ENCODE measurements around the gene SLC35F5.
"Not testable (repeated sequence)": the region's sequence is repeated elsewhere in the genome, so short reads cannot be mapped to it uniquely, and the experiment has no call there.

SLC35F5 gene, protein sequence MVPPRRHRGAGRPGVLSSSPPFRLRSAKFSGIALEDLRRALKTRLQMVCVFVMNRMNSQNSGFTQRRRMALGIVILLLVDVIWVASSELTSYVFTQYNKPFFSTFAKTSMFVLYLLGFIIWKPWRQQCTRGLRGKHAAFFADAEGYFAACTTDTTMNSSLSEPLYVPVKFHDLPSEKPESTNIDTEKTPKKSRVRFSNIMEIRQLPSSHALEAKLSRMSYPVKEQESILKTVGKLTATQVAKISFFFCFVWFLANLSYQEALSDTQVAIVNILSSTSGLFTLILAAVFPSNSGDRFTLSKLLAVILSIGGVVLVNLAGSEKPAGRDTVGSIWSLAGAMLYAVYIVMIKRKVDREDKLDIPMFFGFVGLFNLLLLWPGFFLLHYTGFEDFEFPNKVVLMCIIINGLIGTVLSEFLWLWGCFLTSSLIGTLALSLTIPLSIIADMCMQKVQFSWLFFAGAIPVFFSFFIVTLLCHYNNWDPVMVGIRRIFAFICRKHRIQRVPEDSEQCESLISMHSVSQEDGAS

DNA sequence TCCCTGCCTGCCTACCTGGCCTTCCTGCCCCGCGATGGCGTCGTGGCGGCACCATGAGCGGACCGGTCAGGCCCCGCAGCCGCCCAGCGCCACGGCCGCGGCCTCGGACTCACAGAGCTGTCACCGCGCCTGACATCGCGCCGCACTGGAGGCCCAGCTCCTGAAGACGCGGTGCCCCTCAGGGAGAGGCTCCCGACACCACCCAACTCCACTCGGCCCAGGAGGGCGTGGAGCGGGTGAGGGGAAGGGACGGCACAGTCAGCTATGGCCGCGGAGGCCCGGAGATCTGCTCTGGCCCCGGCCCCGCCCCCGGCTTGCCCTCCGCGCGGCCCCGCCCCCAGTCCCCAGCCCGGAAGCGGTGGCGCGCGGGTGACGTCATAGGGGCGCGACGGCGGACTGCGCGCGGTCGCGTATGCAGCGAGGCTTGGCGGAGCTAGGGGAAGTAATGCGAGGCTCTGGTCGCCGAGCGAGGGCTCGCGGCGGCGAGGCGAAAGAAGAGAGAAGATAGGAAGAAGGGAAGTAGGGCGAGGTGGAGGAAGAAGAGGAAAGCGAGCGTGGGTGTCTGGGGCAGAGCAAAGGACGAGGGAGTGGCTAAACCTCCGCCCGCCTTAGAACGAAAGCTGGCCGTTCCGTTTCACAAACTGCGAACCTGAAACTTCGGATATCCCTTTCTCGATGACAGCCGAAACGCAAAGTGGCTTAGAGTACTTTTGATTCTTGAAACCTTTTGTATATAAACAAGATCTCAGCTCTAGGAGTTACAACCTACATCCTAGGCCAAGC, at the start of gene SLC35F5:
Gene SLC35F5 (minus strand): TSS at position 288 of the 783 bp plus-strand sequence. CDS start 233 bp downstream, at position 55.
- peak; percentile 93 for DNase-seq

- DNase-seq: no peak
Observed at GRCh38 chr2:113799375-113799774, 42.9 kb upstream of the SLC35F5 start.

GRCh38 chr2:113797237-113797636, 40.8 kb upstream of the SLC35F5 start:
- DNase-seq: no peak

DNA sequence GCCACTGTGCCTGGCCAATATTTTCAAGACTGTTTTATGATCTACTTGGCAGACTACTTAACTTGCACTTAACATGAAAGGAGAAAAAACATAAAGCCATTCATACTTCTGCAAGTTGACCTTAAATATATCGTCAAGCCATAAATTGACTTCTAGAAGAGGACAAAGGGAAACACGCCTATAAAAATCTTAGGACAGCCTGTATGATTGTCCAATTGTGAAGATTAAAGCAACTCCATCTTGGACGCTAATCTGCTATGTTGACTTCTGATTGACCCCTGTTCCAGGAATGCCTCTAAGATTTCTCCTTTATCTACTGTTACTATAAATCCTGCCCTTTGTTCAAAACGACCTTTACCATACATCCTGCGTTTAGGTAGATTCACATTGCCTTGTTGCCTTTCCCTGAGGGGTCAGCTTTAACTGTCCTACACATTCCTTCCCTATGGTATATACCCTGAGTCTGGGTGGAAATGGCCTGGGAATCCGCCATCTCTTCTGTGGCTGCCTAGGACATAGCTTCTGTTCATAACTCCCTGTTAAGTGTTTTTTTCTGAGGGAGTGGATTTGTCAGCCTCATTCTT, 40.2 kb upstream of the SLC35F5 start:
- DNase-seq: no peak

GRCh38 chr2:113795405-113795920, 39.0 kb upstream of the SLC35F5 start:
- DNase-seq: no peak

- DNase-seq: no peak
Observed at GRCh38 chr2:113791697-113792590, 35.5 kb upstream of the SLC35F5 start.

- DNase-seq: no peak
Observed at GRCh38 chr2:113784823-113785744, 28.6 kb upstream of the SLC35F5 start.

DNA sequence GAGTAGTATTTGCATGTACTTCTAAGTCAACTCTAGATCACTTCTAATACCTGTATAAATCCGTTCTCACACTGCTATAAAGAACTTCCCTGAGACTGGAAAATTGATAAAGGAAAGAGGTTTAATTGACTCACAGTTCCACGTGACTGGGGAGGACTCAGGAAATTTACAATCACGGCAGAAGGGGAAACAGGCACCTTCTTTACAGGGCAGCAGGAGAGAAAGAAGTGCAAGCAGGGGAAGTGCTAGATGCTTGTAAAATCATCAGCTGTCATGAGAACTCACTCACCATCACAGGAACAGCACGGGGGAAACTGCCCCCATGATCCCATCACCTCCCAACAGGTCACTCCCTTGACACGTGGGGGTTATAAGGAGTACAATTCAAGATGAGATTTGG, 24.0 kb upstream of the SLC35F5 start:
- no peak for DNase-seq

DNA sequence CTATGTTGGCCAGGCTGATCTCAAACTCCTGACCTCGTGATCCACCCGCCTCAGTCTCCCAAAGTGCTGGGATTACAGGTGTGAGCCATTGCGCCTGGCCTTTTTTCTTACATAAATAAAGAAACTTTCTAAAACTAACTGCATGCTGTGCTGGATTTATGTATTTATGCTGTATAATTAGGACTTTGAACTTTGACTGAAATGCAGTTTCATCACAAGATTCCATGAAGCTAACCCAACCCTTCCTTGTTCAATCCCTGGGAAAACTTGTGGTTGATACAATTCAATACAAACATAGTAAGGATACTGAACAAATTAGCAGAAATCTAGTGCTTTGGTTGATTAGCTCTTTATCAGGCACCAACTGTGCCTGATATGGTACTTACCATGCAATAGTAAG, 20.9 kb upstream of the SLC35F5 start:
- no peak for DNase-seq

GRCh38 chr2:113776949-113777348, 20.5 kb upstream of the SLC35F5 start:
- no peak for DNase-seq

DNA sequence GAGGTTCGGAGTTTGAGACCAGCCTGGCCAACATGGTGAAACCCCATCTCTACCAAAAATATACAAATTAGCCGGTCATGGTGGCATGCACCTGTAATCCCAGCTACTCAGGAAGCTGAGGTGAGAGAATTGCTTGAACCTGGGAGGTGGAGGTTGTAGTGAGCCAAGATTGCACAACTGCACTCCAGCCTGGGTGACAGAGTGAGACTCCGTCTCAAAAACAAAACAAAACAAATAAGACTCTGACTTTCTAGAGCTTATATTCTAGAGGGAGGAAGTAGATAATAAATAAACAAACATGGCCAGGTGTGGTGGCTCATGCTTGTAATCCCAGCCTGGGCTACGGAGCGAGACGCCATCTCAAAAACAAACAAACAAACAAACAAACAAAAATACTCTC, 18.2 kb upstream of the SLC35F5 start:
- not testable (repeated sequence) for DNase-seq

- no peak for DNase-seq
Observed at GRCh38 chr2:113770929-113771328, 14.5 kb upstream of the SLC35F5 start.

- DNase-seq: no peak
Observed at GRCh38 chr2:113769555-113769954, 13.1 kb upstream of the SLC35F5 start.

- no peak for DNase-seq
Observed at GRCh38 chr2:113768770-113769169, 12.3 kb upstream of the SLC35F5 start.

GRCh38 chr2:113767811-113768460, 11.5 kb upstream of the SLC35F5 start:
- DNase-seq: no peak

DNA sequence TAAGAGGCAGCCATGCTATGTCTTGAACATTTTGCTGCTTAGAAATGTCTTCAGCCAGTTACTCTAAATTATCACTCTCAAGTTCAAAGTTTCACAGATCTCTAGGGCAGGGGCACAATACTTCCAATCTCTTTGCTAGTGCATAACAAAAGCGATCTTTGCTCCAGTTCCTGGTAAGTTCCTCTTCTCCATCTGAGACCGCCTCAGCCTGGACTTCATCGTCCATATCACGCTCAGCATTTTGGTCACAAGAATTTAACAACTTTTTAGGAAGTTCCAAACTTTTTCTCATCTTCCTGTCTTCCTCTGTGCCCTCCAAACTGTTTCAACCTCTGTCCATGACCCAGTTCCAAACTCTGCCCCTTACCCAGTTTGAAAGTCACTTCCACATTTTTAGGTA, 8.8 kb upstream of the SLC35F5 start:
- DNase-seq: no peak

DNA sequence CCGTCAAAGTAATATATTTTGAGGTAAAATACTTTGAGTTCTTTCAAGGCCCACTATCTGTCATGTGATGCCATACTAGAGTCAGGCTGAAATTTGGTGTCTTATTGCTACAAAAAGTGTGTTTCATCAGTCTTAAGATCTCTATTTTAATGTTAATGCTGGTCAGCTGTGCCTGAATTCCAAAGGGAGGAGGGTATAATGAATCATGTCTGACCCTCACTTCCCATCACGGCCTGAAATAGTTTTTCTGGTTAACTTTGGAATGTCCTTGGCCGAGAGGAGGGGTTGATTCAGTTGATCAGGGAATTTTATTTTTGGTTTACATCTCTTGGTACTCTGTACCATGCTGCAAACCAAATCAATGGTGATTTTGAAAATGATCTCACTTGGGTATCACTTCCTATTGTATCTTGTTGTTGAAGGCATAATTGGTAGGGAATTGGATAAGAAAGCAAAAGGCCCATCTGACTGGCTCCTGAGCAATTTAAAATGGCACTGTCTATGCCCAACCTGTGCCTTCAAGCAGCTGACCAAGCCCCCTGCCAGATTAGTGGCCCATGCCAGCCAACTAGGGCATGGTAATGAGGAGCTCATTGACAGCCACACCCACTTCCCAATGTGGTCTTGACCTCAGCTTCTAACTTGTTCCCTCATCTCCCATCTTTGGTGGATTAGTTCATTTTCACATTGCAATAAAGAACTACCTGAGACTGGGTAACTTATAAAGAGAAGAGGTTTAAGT, 6.1 kb upstream of the SLC35F5 start:
- DNase-seq: no peak

DNA sequence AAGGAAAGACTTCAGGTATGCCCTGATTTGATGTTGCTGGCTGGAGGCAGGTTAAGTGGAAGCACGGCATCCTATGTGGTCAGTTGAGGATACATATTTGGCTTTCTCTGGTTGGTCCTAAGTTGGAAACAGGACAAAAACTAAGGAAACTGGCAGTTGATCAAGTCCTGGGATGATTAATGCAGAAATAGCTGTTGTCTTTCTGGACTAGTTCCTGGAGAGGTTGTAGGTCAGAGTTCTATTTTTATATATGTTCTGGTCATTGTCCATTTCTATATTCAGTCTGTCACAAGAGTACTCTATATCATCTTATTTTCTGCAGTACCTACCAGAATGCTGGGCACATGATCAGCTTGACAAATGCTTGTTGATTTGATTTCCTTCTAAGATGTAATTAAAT, 4.0 kb upstream of the SLC35F5 start:
- DNase-seq: no peak

DNA sequence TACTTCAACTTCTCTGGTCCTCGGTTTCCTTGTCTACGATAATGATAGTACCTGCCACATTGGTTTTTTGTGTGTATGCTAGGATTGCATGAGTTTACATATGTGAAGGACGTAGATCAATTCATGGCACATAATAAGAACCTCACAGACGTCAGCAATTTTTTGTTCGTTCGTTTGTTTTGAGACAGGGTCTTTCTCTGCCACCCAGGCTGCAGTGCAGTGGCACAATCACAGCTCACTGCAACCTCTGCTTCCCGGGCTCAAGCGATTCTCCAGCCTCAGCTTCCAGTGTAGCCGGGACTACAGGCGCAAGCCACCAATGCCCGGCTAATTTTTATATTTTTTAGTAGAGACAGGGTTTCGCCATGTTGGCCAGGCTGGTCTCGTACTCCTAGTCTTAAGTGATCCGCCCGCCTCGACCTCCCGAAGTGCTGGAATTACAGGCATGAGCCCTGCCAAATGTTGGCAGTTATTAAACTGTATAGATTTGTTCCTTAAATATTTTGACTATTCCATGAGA, 756 bp upstream of the SLC35F5 start:
- no peak for DNase-seq
